Uterus (tissue), 2 donors: ENCODE measurements around the gene ATP2C2.

Experiments
- CTCF ChIP-seq, 4 experiments: fragments of 200-600 bp in 2 of 4; fragments of 450-650 bp in 2 of 4; sonication (generic) in 2 of 4; IDR thresholded peaks; one replicate each; pipeline ENCODE4 v1.5.1; 2016 to 2019; ENCODE audit warnings: antibody characterized with exemption in 4 of 4, mild to moderate bottlenecking in 2 of 4, moderate library complexity in 1 of 4
- POLR2A ChIP-seq, 2 donors: fragments of 450-650 bp; IDR thresholded peaks; one replicate each; pipeline ENCODE4 v1.6.1; 2016; ENCODE audit warnings: antibody characterized with exemption in 2 of 2, mild to moderate bottlenecking in 1 of 2, moderate library complexity in 1 of 2

GRCh38 chr16:84339311-84339710 is 29.0 kb upstream of the ATP2C2 start:
- TF ChIP-seq CTCF (IDR thresholded peaks at IDR 0.05) (no peak), POLR2A (IDR thresholded peaks at IDR 0.05) (no peak)
